Mesendoderm (in vitro differentiated cells): ENCODE results near the gene PARD3B.

ENCODE experiments used
- DNase-seq: peaks from one replicate; pipeline ENCODE4 v3.0.0; 2013
- H2AK5ac ChIP-seq: 2 replicates; pipeline ENCODE4 v1.6.1; 2013; ENCODE audit warnings: low read length, inconsistent platforms
- H2BK120ac ChIP-seq: 2 replicates; pipeline ENCODE4 v1.6.1; 2013; ENCODE audit warnings: low read depth, mild to moderate bottlenecking, low read length, moderate library complexity, mixed read lengths
- H2BK15ac ChIP-seq: replicated peaks from 2 replicates; pipeline ENCODE4 v1.6.1; 2013; ENCODE audit warnings: low read depth, mild to moderate bottlenecking, moderate library complexity
- H2BK5ac ChIP-seq: 2 replicates; pipeline ENCODE4 v1.6.1; 2013; ENCODE audit warnings: low read length, inconsistent platforms
- H3K18ac ChIP-seq: 2 replicates; pipeline ENCODE4 v1.6.1; 2013; ENCODE audit warnings: mild to moderate bottlenecking, low read length, mixed read lengths
- H3K23ac ChIP-seq: one replicate; pipeline ENCODE4 v1.6.1; 2013; ENCODE audit warnings: low read length
- H3K27ac ChIP-seq: 2 replicates; pipeline ENCODE4 v1.5.1; 2013; ENCODE audit warnings: low read depth, mild to moderate bottlenecking, inconsistent platforms, low read length, moderate library complexity
- H3K27me3 ChIP-seq: 2 replicates; pipeline ENCODE4 v1.6.1; 2013; ENCODE audit warnings: low read length, control low read depth, mild to moderate bottlenecking, inconsistent platforms; ENCODE audit not compliant: insufficient read depth, poor library complexity
- H3K36me3 ChIP-seq: 2 replicates; pipeline ENCODE4 v1.6.1; 2013; ENCODE audit warnings: low read length, inconsistent platforms; ENCODE audit not compliant: control insufficient read depth, insufficient read depth
- H3K4ac ChIP-seq: one replicate; pipeline ENCODE4 v1.6.1; 2013; ENCODE audit warnings: low read depth, mild to moderate bottlenecking, low read length, moderate library complexity
- H3K4me1 ChIP-seq: 2 replicates; pipeline ENCODE4 v1.6.1; 2013; ENCODE audit warnings: low read depth, low read length, inconsistent platforms; ENCODE audit not compliant: control insufficient read depth
- H3K4me2 ChIP-seq: 2 replicates; pipeline ENCODE4 v1.6.1; 2013; ENCODE audit warnings: low read length
- H3K4me3 ChIP-seq: 2 replicates; pipeline ENCODE4 v1.5.1; 2013; ENCODE audit warnings: mild to moderate bottlenecking, low read length
- H3K56ac ChIP-seq: one replicate; pipeline ENCODE4 v1.6.1; 2013; ENCODE audit warnings: low read length
- H3K79me1 ChIP-seq: 2 replicates; pipeline ENCODE4 v1.6.1; 2013; ENCODE audit warnings: low read length, inconsistent platforms
- H3K79me2 ChIP-seq: 2 replicates; pipeline ENCODE4 v1.6.1; 2013; ENCODE audit warnings: mild to moderate bottlenecking, low read length; ENCODE audit not compliant: control insufficient read depth, insufficient read depth
- H3K9ac ChIP-seq: 2 replicates; pipeline ENCODE4 v1.6.1; 2013; ENCODE audit warnings: low read length, inconsistent platforms
- H4K5ac ChIP-seq: one replicate; pipeline ENCODE4 v1.6.1; 2013; ENCODE audit warnings: low read length
- H4K8ac ChIP-seq: one replicate; pipeline ENCODE4 v1.6.1; 2013; ENCODE audit warnings: low read depth, mild to moderate bottlenecking, control low read depth, low read length, moderate library complexity
- WGBS: extraction: QIAGEN DNeasy Blood & Tissue Kit; methylation state at CpG from one replicate; pipeline ENCODE4 v1.1.7; 2013; ENCODE audit warnings: low lambda C conversion rate, missing lambda C conversion rate; ENCODE audit not compliant: insufficient coverage; ENCODE audit errors: extremely low coverage; 5-methylcytosine and 5-hydroxymethylcytosine counted together

PARD3B gene

DNA sequence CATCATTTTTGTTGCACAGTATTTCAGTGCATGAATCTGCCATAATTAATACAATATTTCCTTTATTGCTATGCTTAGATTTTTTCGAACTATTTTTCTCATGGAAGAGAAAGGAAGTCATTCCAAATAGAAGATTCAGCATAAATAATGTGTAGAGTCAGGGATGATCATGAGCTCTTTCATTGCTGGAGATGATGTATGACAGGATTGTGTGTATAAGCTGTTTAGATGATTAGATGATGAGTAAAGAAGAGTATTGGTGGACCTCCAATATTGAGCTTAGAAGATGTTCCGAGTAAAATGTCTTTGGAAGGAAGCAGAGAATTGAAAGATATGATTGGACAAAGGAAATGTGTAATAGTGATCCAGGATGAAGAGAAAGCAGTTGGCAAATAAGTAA is 364.5 kb downstream of the PARD3B start:
- Histone ChIP-seq H3K4me2 (no peak overlapping the region), H2BK5ac (no peak overlapping the region), H3K79me1 (no peaks in the 10 kb centered on the region), H4K8ac (no peak overlapping the region), H3K4me3 (no peak overlapping the region), H3K23ac (no peak overlapping the region), H2BK120ac (no peak overlapping the region), H4K5ac (no peak overlapping the region), H3K27me3 (no peaks in the 10 kb centered on the region), H3K18ac (no peak overlapping the region), H3K9ac (no peak overlapping the region), H2AK5ac (no peak overlapping the region), H3K27ac (no peak overlapping the region), H3K4ac (no peak overlapping the region), H2BK15ac (no peak overlapping the region), H3K56ac (no peak overlapping the region), H3K4me1 (no peaks in the 10 kb centered on the region), H3K36me3 (no peaks in the 10 kb centered on the region), H3K79me2 (no peaks in the 10 kb centered on the region)
- no peak for DNase-seq
- no CpG with 5 or more reads among the region's 2 CpGs for WGBS

- Histone ChIP-seq H3K27ac (no peak overlapping the region), H3K79me1 (no peaks in the 10 kb centered on the region), H4K5ac (no peak overlapping the region), H3K9ac (no peak overlapping the region), H2BK15ac (no peak overlapping the region), H3K18ac (no peak overlapping the region), H2BK120ac (no peak overlapping the region), H3K27me3 (no peaks in the 10 kb centered on the region), H3K4me3 (no peak overlapping the region), H3K23ac (no peak overlapping the region), H3K36me3 (no peaks in the 10 kb centered on the region), H3K4ac (no peak overlapping the region), H3K56ac (no peak overlapping the region), H3K79me2 (no peaks in the 10 kb centered on the region), H2AK5ac (no peak overlapping the region), H4K8ac (no peak overlapping the region), H2BK5ac (no peak overlapping the region), H3K4me1 (no peaks in the 10 kb centered on the region), H3K4me2 (no peak overlapping the region)
- WGBS = no CpG with 5 or more reads among the region's 3 CpGs
- no peak for DNase-seq
Observed at GRCh38 chr2:204913312-204913711, 368.0 kb downstream of the PARD3B start.

- Histone ChIP-seq H2BK15ac (no peak overlapping the region), H3K18ac (no peak overlapping the region), H2AK5ac (no peak overlapping the region), H3K9ac (no peak overlapping the region), H3K27ac (no peak overlapping the region), H2BK120ac (no peak overlapping the region), H3K4ac (no peak overlapping the region), H3K79me1 (no peaks in the 10 kb centered on the region), H3K36me3 (no peaks in the 10 kb centered on the region), H2BK5ac (no peak overlapping the region), H3K23ac (no peak overlapping the region), H3K27me3 (no peaks in the 10 kb centered on the region), H4K5ac (no peak overlapping the region), H3K4me2 (no peak overlapping the region), H3K56ac (no peak overlapping the region), H4K8ac (no peak overlapping the region), H3K4me1 (no peaks in the 10 kb centered on the region), H3K4me3 (no peak overlapping the region), H3K79me2 (no peaks in the 10 kb centered on the region)
- no peak for DNase-seq
- no CpG with 5 or more reads among the region's 8 CpGs for WGBS
Observed at GRCh38 chr2:204913854-204914464, 368.7 kb downstream of the PARD3B start.

- Histone ChIP-seq H3K23ac (no peak overlapping the region), H2AK5ac (no peak overlapping the region), H3K4me3 (no peak overlapping the region), H3K4me1 (no peaks in the 10 kb centered on the region), H4K8ac (no peak overlapping the region), H2BK5ac (no peak overlapping the region), H2BK15ac (no peak overlapping the region), H3K79me2 (no peaks in the 10 kb centered on the region), H3K36me3 (no peaks in the 10 kb centered on the region), H3K56ac (no peak overlapping the region), H2BK120ac (no peak overlapping the region), H4K5ac (no peak overlapping the region), H3K4me2 (no peak overlapping the region), H3K27me3 (no peaks in the 10 kb centered on the region), H3K9ac (no peak overlapping the region), H3K18ac (no peak overlapping the region), H3K4ac (no peak overlapping the region), H3K27ac (no peak overlapping the region), H3K79me1 (no peaks in the 10 kb centered on the region)
- DNase-seq = no peak
- WGBS = no CpG with 5 or more reads among the region's 9 CpGs
Observed at GRCh38 chr2:204914708-204915107, 369.4 kb downstream of the PARD3B start.

GRCh38 chr2:204917089-204917701 is 371.9 kb downstream of the PARD3B start:
- Histone ChIP-seq H3K23ac (no peak overlapping the region), H3K27ac (no peak overlapping the region), H2AK5ac (no peak overlapping the region), H3K4me2 (no peak overlapping the region), H4K8ac (no peak overlapping the region), H3K4ac (no peak overlapping the region), H4K5ac (no peak overlapping the region), H3K79me1 (no peaks in the 10 kb centered on the region), H3K36me3 (no peaks in the 10 kb centered on the region), H2BK120ac (no peak overlapping the region), H3K79me2 (no peaks in the 10 kb centered on the region), H3K18ac (no peak overlapping the region), H2BK15ac (no peak overlapping the region), H3K9ac (no peak overlapping the region), H2BK5ac (no peak overlapping the region), H3K4me1 (no peaks in the 10 kb centered on the region), H3K56ac (no peak overlapping the region), H3K27me3 (no peaks in the 10 kb centered on the region), H3K4me3 (no peak overlapping the region)
- no peak for DNase-seq
- no CpG with 5 or more reads among the region's 2 CpGs for WGBS

GRCh38 chr2:204920776-204921175 is 375.5 kb downstream of the PARD3B start:
- Histone ChIP-seq H3K23ac (no peak overlapping the region), H4K8ac (no peak overlapping the region), H2BK5ac (no peak overlapping the region), H2BK15ac (no peak overlapping the region), H4K5ac (no peak overlapping the region), H3K36me3 (no peaks in the 10 kb centered on the region), H3K27me3 (no peaks in the 10 kb centered on the region), H3K79me2 (no peaks in the 10 kb centered on the region), H3K9ac (no peak overlapping the region), H3K56ac (no peak overlapping the region), H2AK5ac (no peak overlapping the region), H3K18ac (no peak overlapping the region), H3K4me2 (no peak overlapping the region), H3K79me1 (no peaks in the 10 kb centered on the region), H3K4ac (no peak overlapping the region), H3K4me1 (no peaks in the 10 kb centered on the region), H2BK120ac (no peak overlapping the region), H3K27ac (no peak overlapping the region), H3K4me3 (no peak overlapping the region)
- DNase-seq = no peak
- no CpG with 5 or more reads among the region's 2 CpGs for WGBS
